ENCODE measurements around the gene KLK2. TPM values are rescaled to one million over a fixed set of nuclear protein-coding genes. Genes with fewer than 3 reads are reported as not detected.
A peak's percentile ranks its signal among the peaks of the same experiment; 100 is the strongest.

Gene KLK2
- total and polyA plus RNA-seq, 2 of the 13 experiments (the other 11 are each of a cell fraction or from before 2014, with no cell fraction given): 0.11 TPM; not detected in 1

DNA sequence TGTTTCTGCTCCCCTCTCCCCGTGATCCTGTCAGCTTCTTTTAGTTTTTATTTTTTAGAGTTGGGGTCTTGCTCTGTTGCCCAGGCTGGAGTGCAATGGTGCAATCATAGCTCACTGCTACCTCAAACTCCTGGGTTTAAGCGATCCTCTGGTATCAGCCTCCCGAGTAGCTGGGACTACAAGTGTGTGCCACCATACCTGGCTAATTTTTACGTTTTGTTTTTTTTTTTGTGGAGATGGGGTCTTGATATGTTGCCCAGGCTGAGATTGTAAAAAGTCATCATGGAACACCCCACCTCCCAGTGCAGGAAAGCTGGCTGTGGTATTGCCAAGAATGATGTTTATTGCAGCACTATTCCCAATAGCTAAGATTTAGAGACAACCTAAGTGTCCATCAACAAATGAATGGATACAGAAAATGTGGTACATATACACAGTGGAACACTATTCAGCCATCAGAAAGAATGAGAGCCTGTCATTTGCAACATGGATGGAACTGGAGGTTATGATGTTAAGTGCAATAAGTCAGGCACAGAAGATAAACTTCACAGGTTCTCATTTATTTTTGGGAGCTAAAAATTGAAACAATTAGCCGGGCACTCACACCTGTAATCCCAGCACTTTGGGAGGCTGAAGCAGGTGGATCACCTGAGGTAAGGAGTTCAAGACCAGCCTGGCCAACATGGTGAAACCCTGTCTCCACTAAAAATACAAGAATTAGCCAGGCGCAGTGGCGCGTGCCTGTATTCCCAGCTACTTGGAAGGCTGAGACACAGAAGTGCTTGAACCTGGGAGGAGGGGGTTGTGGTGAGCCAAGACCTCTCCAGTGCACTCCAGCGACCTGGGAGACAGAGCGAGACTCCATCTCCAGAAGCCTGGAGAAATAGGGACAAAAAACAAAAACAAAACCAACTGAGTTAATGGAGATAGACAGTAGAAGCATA lies 33.3 kb upstream of the KLK2 start:
- POLR2A ChIA-PET: no interaction called here

DNA sequence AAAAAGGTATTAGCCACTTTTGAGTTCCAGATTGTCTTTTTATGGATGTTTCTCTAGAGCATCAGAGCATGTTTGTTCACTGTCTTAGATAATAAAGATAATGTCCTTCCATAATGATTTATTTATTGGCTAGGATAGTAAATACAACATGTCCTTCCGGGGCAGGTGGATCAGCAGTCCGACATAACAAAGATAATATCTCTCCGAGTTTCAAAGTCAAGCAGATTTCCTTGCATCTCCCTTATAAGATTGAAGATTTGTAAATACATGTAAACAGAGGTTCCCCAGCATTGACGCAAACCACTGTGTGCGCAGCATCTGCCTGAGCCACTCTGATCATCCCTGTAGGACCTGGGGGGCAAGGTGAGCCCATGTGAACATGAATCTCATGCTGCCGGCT lies 31.1 kb upstream of the KLK2 start:
- Histone ChIP-seq H2AFZ (ENCODE audit: low read length) (no peak overlapping the region), H3K4me3 (replicated peaks in 1 of 3; ENCODE audit: insufficient read depth in 1 of 3, low read depth in 2 of 3, low read length in 3 of 3) (no peak overlapping the region), H3K27me3 (ENCODE audit: control insufficient read depth in 1 of 2, insufficient read depth in 2 of 2, low read length in 2 of 2) (peaks cover 0 to 4% of the 10 kb centered on the region in 2 experiments; a peak in 2 of 5 replicates), H3K36me3 (replicated peaks in 1 of 2; ENCODE audit: control insufficient read depth in 1 of 2, insufficient read depth in 2 of 2, low read length in 2 of 2) (no peaks in the 10 kb centered on the region), H4K20me1 (ENCODE audit: insufficient read depth, low read length) (no peaks in the 10 kb centered on the region), H3K9me3 (ENCODE audit: low read length) (no peaks in the 10 kb centered on the region), H3K9ac (ENCODE audit: insufficient read depth, low read depth, low read length) (no peak overlapping the region), H3K27ac (ENCODE audit: extremely low read length, insufficient read depth, low read length) (no peak overlapping the region), H3K79me2 (ENCODE audit: insufficient read depth, low read length) (no peaks in the 10 kb centered on the region), H3K4me2 (ENCODE audit: low read depth, low read length) (no peak overlapping the region), H3K4me1 (ENCODE audit: insufficient read depth, low read length) (no peaks in the 10 kb centered on the region)
- CTCF ChIA-PET (ENCODE audit: low intra/inter-chr PET ratio, low total read pairs): no interaction called here
- in situ Hi-C loops (cut with HindIII; ENCODE audit: extremely low pct_ligation_motif_present, low pct_unique_long_range_greater_than_20kb) (no loop called here), intact Hi-C loops (cut with micrococcal nuclease; ENCODE audit: unreplicated experiment) (no loop called here)
- FAIRE-seq (no peak), ATAC-seq (no peak), DNase-seq (ENCODE audit: low spot score) (no peak)
- POLR2A ChIA-PET: no interaction called here
- 13% methylated on average over 6 of the region's 6 CpGs for WGBS (ENCODE audit: low lambda C conversion rate)
- no TSS peak for BruUV-seq (replicated peaks)
- TF ChIP-seq DMAP1 (CRISPR knock-in tag; IDR thresholded peaks at IDR 0.05): no peak
- TF ChIP-seq ZNF20 (CRISPR knock-in tag; IDR thresholded peaks at IDR 0.05): no peak
- no peak for TF ChIP-seq ZNF83 (CRISPR knock-in tag; IDR thresholded peaks at IDR 0.05; ENCODE audit: borderline replicate concordance)
- TF ChIP-seq, protein P1, sequence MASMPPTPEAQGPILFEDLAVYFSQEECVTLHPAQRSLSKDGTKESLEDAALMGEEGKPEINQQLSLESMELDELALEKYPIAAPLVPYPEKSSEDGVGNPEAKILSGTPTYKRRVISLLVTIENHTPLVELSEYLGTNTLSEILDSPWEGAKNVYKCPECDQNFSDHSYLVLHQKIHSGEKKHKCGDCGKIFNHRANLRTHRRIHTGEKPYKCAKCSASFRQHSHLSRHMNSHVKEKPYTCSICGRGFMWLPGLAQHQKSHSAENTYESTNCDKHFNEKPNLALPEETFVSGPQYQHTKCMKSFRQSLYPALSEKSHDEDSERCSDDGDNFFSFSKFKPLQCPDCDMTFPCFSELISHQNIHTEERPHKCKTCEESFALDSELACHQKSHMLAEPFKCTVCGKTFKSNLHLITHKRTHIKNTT (CRISPR knock-in tag; IDR thresholded peaks at IDR 0.05): no peak
- no peak for TF ChIP-seq ZKSCAN1 (IDR thresholded peaks at IDR 0.05; ENCODE audit: low read length)
- TF ChIP-seq, protein P2, sequence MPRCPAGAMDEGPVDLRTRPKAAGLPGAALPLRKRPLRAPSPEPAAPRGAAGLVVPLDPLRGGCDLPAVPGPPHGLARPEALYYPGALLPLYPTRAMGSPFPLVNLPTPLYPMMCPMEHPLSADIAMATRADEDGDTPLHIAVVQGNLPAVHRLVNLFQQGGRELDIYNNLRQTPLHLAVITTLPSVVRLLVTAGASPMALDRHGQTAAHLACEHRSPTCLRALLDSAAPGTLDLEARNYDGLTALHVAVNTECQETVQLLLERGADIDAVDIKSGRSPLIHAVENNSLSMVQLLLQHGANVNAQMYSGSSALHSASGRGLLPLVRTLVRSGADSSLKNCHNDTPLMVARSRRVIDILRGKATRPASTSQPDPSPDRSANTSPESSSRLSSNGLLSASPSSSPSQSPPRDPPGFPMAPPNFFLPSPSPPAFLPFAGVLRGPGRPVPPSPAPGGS (CRISPR knock-in tag; IDR thresholded peaks at IDR 0.05): no peak
- TF ChIP-seq ZNF12 (CRISPR knock-in tag; IDR thresholded peaks at IDR 0.05): no peak
- no peak for TF ChIP-seq ZNF550 (CRISPR knock-in tag; IDR thresholded peaks at IDR 0.05; ENCODE audit: borderline replicate concordance)
- TF ChIP-seq ZNF367 (CRISPR knock-in tag; IDR thresholded peaks at IDR 0.05; ENCODE audit: borderline replicate concordance): no peak
- no peak for TF ChIP-seq KAT8 (CRISPR knock-in tag; IDR thresholded peaks at IDR 0.05)
- no peak for TF ChIP-seq NFATC3 (CRISPR knock-in tag; IDR thresholded peaks at IDR 0.05)
- TF ChIP-seq, protein P3, sequence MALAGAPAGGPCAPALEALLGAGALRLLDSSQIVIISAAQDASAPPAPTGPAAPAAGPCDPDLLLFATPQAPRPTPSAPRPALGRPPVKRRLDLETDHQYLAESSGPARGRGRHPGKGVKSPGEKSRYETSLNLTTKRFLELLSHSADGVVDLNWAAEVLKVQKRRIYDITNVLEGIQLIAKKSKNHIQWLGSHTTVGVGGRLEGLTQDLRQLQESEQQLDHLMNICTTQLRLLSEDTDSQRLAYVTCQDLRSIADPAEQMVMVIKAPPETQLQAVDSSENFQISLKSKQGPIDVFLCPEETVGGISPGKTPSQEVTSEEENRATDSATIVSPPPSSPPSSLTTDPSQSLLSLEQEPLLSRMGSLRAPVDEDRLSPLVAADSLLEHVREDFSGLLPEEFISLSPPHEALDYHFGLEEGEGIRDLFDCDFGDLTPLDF (CRISPR knock-in tag; IDR thresholded peaks at IDR 0.05): no peak
- TF ChIP-seq MEF2D (CRISPR knock-in tag; IDR thresholded peaks at IDR 0.05): no peak
- no peak for TF ChIP-seq SYNCRIP (IDR thresholded peaks at IDR 0.05; ENCODE audit: insufficient read depth, low read depth, low read length)

More for the DNA sequence above, 33.3 kb upstream of the KLK2 start:
- Histone ChIP-seq H3K4me1 (ENCODE audit: insufficient read depth, low read length) (peaks cover 15% of the 10 kb centered on the region), H3K9ac (ENCODE audit: insufficient read depth, low read depth, low read length) (no peak overlapping the region), H3K4me3 (replicated peaks in 1 of 3; ENCODE audit: insufficient read depth in 1 of 3, low read depth in 2 of 3, low read length in 3 of 3) (no peak overlapping the region), H3K36me3 (replicated peaks in 1 of 2; ENCODE audit: control insufficient read depth in 1 of 2, insufficient read depth in 2 of 2, low read length in 2 of 2) (no peaks in the 10 kb centered on the region), H4K20me1 (ENCODE audit: insufficient read depth, low read length) (no peaks in the 10 kb centered on the region), H3K4me2 (ENCODE audit: low read depth, low read length) (no peak overlapping the region), H2AFZ (ENCODE audit: low read length) (no peak overlapping the region), H3K27me3 (ENCODE audit: control insufficient read depth in 1 of 2, insufficient read depth in 2 of 2, low read length in 2 of 2) (peaks cover 0 to 16% of the 10 kb centered on the region in 2 experiments; a peak in 2 of 5 replicates), H3K79me2 (ENCODE audit: insufficient read depth, low read length) (no peaks in the 10 kb centered on the region), H3K9me3 (ENCODE audit: low read length) (no peaks in the 10 kb centered on the region), H3K27ac (ENCODE audit: extremely low read length, insufficient read depth, low read length) (no peak overlapping the region)
- TF ChIP-seq ZNF121 (CRISPR knock-in tag; IDR thresholded peaks at IDR 0.05) (peak; percentile 67), SMAD1 (CRISPR knock-in tag; IDR thresholded peaks at IDR 0.05; ENCODE audit: borderline replicate concordance, low read depth) (no peak)
- no peak for ATAC-seq
- in situ Hi-C loops (cut with HindIII; ENCODE audit: extremely low pct_ligation_motif_present, low pct_unique_long_range_greater_than_20kb): no loop called here
- intact Hi-C loops (cut with micrococcal nuclease; ENCODE audit: unreplicated experiment): no loop called here
- CTCF ChIA-PET (ENCODE audit: low intra/inter-chr PET ratio, low total read pairs): no interaction called here
- no peak for FAIRE-seq
- 48% methylated on average over 10 of the region's 10 CpGs for WGBS (ENCODE audit: low lambda C conversion rate)
- no peak for DNase-seq (ENCODE audit: low spot score)
- BruUV-seq (replicated peaks): no TSS peak

Measured in HepG2 (cell line).